Osteocyte (in vitro differentiated cells): ENCODE data around the gene SATB1. TPM values are rescaled to one million over a fixed set of nuclear protein-coding genes. Genes with fewer than 3 reads are reported as not detected.

ENCODE experiments used
- DNase-seq: peaks from one replicate; pipeline ENCODE4 v3.0.0; 2021; ENCODE audit warnings: mixed read lengths; ENCODE audit not compliant: unreplicated experiment; ENCODE audit errors: extremely low spot score
- H3K27ac Mint-ChIP-seq: one replicate; pipeline ENCODE4 v1.8.0; 2021; ENCODE audit warnings: mild to moderate bottlenecking, mixed read lengths; ENCODE audit not compliant: unreplicated experiment
- H3K27me3 Mint-ChIP-seq: one replicate; pipeline ENCODE4 v1.8.0; 2021; ENCODE audit warnings: mixed read lengths; ENCODE audit not compliant: unreplicated experiment
- H3K36me3 Mint-ChIP-seq: one replicate; pipeline ENCODE4 v1.8.0; 2021; ENCODE audit warnings: mixed read lengths; ENCODE audit not compliant: unreplicated experiment
- H3K4me1 Mint-ChIP-seq: one replicate; pipeline ENCODE4 v1.8.0; 2021; ENCODE audit warnings: mixed read lengths; ENCODE audit not compliant: unreplicated experiment
- H3K4me3 Mint-ChIP-seq: one replicate; pipeline ENCODE4 v1.8.0; 2021; ENCODE audit warnings: mild to moderate bottlenecking, moderate library complexity, mixed read lengths; ENCODE audit not compliant: unreplicated experiment
- H3K9me3 Mint-ChIP-seq: one replicate; pipeline ENCODE4 v1.8.0; 2021; ENCODE audit warnings: mixed read lengths; ENCODE audit not compliant: unreplicated experiment
- CTCF ChIP-seq: fragments of 200-600 bp; sonication (generic); IDR thresholded peaks from 2 replicates; pipeline ENCODE4 v1.5.0; 2021; ENCODE audit warnings: antibody characterized with exemption, mild to moderate bottlenecking, moderate library complexity
- total RNA-seq: library from RNA; stranded (reverse); gene quantifications from 2 replicates; pipeline ENCODE4 v1.2.1, GENCODE V29; 2021

Gene SATB1
- total RNA-seq, 1 donor from 2014 or later: 10.6 TPM

GRCh38 chr3:18382760-18383369 is 42.3 kb downstream of the SATB1 start:
- Mint-ChIP-seq H3K4me3 (no peak overlapping the region), H3K9me3 (no peaks in the 10 kb centered on the region), H3K27me3 (no peaks in the 10 kb centered on the region), H3K4me1 (no peaks in the 10 kb centered on the region), H3K27ac (no peak overlapping the region), H3K36me3 (no peaks in the 10 kb centered on the region)
- no peak for DNase-seq
- no peak for TF ChIP-seq CTCF

- no peaks in the 10 kb centered on the region for H3K9me3 Mint-ChIP-seq
- no peak overlapping the region for H3K27ac Mint-ChIP-seq
Observed at GRCh38 chr3:18379647-18380046, 45.5 kb downstream of the SATB1 start.

DNA sequence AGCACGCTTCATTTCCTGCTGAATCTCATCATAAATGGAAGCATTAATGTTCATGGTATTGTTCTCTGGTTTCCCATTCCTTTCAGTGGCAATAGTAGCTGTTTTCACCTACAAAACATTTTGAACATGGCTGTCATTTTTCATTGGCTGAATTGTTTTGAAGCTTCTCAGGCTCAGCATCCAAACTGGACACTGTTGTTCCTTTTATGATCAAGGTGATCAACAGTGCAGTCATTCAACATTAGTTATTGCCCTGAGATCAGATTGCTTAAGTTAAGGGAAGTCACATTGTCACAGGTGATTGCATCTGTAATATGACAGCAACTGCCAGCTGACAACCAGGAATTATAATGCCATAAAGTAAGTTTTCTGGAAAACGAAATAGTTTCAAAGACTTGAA is 46.9 kb downstream of the SATB1 start:
- no peak for DNase-seq
- H3K9me3 Mint-ChIP-seq: no peaks in the 10 kb centered on the region
- H3K27me3 Mint-ChIP-seq: no peaks in the 10 kb centered on the region
- no peak for TF ChIP-seq CTCF
- H3K36me3 Mint-ChIP-seq: no peaks in the 10 kb centered on the region
- H3K27ac Mint-ChIP-seq: no peak overlapping the region
- H3K4me1 Mint-ChIP-seq: no peaks in the 10 kb centered on the region
- H3K4me3 Mint-ChIP-seq: no peak overlapping the region

More at GRCh38 chr3:18379647-18380046, 45.5 kb downstream of the SATB1 start:
- TF ChIP-seq CTCF: no peak
- Mint-ChIP-seq H3K27me3 (no peaks in the 10 kb centered on the region), H3K4me1 (no peaks in the 10 kb centered on the region), H3K36me3 (no peaks in the 10 kb centered on the region), H3K4me3 (no peak overlapping the region)
- DNase-seq: no peak

DNA sequence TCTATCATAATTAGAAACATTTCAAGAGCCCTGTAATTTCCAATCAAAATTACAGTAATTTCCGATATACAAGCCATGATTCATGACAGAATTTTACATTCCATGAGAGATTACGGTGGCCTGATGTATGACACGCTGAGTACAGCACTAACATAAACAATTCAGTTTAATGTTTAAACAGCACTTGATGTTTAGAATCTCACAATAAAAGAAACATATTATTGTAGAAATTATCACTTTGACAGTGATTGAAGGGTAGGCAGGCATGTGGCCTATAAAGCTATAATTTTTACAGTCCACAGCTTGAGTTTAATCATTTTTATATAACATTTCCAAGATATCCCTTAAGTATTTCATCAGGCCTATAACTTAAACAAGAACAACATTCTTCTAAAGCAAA is 48.5 kb downstream of the SATB1 start:
- no peak overlapping the region for H3K4me3 Mint-ChIP-seq
- DNase-seq: no peak
- no peaks in the 10 kb centered on the region for H3K36me3 Mint-ChIP-seq
- no peaks in the 10 kb centered on the region for H3K9me3 Mint-ChIP-seq
- TF ChIP-seq CTCF: no peak
- H3K27ac Mint-ChIP-seq: no peak overlapping the region
- H3K4me1 Mint-ChIP-seq: no peaks in the 10 kb centered on the region
- peaks cover 3% of the 10 kb centered on the region for H3K27me3 Mint-ChIP-seq

- H3K27ac Mint-ChIP-seq: no peak overlapping the region
Observed at GRCh38 chr3:18372786-18373405, 52.2 kb downstream of the SATB1 start.

More at GRCh38 chr3:18372786-18373405, 52.2 kb downstream of the SATB1 start:
- peaks cover 3% of the 10 kb centered on the region for H3K27me3 Mint-ChIP-seq
- peaks cover 8% of the 10 kb centered on the region for H3K4me1 Mint-ChIP-seq
- no peak overlapping the region for H3K4me3 Mint-ChIP-seq
- TF ChIP-seq CTCF: no peak
- H3K9me3 Mint-ChIP-seq: no peaks in the 10 kb centered on the region
- H3K36me3 Mint-ChIP-seq: no peaks in the 10 kb centered on the region
- DNase-seq: no peak
